Kidney glomerular epithelial cell (primary cell): ENCODE results near the gene DSCAML1.
"Not testable (repeated sequence)": the region's sequence is repeated elsewhere in the genome, so short reads cannot be mapped to it uniquely, and the experiment has no call there.

Experiments
- DNase-seq: peaks from one replicate; lab custom pipeline; 2025; lab: John Stamatoyannopoulos, UW

Gene DSCAML1

GRCh38 chr11:117794772-117795629 is 2.0 kb downstream of the DSCAML1 start:
- no peak for DNase-seq

GRCh38 chr11:117794135-117794534 is 2.9 kb downstream of the DSCAML1 start:
- no peak for DNase-seq

GRCh38 chr11:117793583-117793982 is 3.4 kb downstream of the DSCAML1 start:
- DNase-seq = no peak

GRCh38 chr11:117792992-117793391 is 4.0 kb downstream of the DSCAML1 start:
- DNase-seq = no peak

GRCh38 chr11:117792241-117792640 is 4.8 kb downstream of the DSCAML1 start:
- no peak for DNase-seq

- no peak for DNase-seq
Measured at GRCh38 chr11:117790279-117790678, 6.7 kb downstream of the DSCAML1 start.

- no peak for DNase-seq
Measured at GRCh38 chr11:117789241-117789640, 7.8 kb downstream of the DSCAML1 start.

GRCh38 chr11:117786135-117786870 is 10.7 kb downstream of the DSCAML1 start:
- DNase-seq = no peak

- DNase-seq = no peak
Measured at GRCh38 chr11:117782101-117782500, 14.9 kb downstream of the DSCAML1 start.

GRCh38 chr11:117781627-117782026 is 15.4 kb downstream of the DSCAML1 start:
- DNase-seq = no peak

GRCh38 chr11:117780456-117780855 is 16.6 kb downstream of the DSCAML1 start:
- DNase-seq = no peak

- no peak for DNase-seq
Measured at GRCh38 chr11:117774553-117774952, 22.5 kb downstream of the DSCAML1 start.

GRCh38 chr11:117772360-117772759 is 24.7 kb downstream of the DSCAML1 start:
- DNase-seq = no peak

- DNase-seq = no peak
Measured at GRCh38 chr11:117771841-117772240, 25.2 kb downstream of the DSCAML1 start.

- no peak for DNase-seq
Measured at GRCh38 chr11:117771197-117771596, 25.8 kb downstream of the DSCAML1 start.

GRCh38 chr11:117770061-117770460 is 27.0 kb downstream of the DSCAML1 start:
- DNase-seq = no peak

GRCh38 chr11:117769533-117769932 is 27.5 kb downstream of the DSCAML1 start:
- no peak for DNase-seq

- no peak for DNase-seq
Measured at GRCh38 chr11:117768506-117768905, 28.5 kb downstream of the DSCAML1 start.

GRCh38 chr11:117767071-117767470 is 29.9 kb downstream of the DSCAML1 start:
- DNase-seq = no peak

GRCh38 chr11:117766576-117766975 is 30.4 kb downstream of the DSCAML1 start:
- no peak for DNase-seq

- DNase-seq = no peak
Measured at GRCh38 chr11:117766026-117766425, 31.0 kb downstream of the DSCAML1 start.

GRCh38 chr11:117765068-117765467 is 31.9 kb downstream of the DSCAML1 start:
- DNase-seq = no peak

GRCh38 chr11:117763465-117763864 is 33.6 kb downstream of the DSCAML1 start:
- DNase-seq = not testable (repeated sequence)
